NCI-H2227 treated with DMSO at 0.1 percent for 48 hours (cell line): Measurements from ENCODE around the gene LPP.

Source experiments
- DNase-seq: peaks from one replicate; lab custom pipeline; 2025; lab: John Stamatoyannopoulos, UW

LPP gene

DNA sequence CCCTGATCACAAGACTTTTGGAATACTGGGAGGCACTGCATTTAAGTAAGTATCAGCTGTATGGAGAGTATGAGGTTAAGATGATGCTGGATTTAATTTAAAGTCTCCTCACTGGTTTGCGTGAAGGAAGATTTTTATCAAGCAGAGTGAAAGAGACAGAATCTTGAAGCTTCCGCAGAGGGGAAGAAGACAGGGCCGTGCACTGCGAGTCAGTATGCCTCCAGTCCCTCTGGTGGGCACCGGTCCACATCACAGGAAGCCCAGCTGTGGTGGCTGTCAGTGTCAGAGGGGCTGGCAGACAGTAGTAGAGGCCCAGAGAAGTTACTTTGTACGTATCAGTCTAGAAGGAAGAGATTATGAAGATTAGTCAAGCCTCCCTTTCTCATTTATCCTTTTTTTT is 638.8 kb downstream of the LPP start:
- DNase-seq: no peak

DNA sequence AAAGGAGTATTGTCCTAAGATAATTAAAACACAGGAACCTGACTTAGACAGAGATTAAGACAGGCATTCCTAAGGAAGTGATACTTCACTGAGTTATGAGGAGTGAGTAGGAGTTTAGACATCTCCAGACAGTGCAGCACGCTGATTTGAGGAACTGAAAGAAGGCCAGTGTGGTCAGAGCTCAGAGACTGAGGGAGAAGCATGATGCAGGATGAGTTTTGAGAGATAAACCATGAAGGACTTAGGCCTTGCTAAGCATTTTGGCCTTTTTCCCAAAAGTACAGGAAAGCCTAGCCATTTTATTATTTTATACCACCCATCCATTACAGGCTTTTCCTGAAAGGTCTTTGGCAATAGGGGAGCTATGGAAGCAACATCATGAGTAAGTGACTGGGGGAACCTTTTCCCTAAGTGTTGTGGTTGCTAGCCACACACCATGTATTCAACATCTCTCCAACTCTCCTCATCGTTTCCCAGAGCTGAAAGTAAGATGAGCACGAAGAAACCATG is 642.2 kb downstream of the LPP start:
- DNase-seq: no peak

DNA sequence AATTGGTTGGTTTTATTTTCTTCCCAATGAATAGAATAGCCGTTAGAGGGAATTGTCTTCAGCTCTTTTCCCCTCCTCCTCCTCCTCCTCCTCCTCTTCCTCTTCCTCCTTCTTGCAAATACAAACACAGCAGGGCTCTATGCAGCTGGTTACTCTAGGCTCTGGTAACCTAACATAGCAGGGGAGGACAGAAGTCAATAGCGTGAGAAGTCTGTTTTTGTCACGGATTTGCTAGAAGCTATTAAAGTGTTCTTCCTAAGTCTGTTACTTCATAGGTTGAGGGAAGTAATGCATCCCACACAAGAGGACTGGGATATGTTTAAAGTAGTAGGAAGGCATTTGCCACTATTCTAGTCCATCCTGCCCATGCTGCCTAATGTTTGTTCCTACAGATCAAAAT is 643.1 kb downstream of the LPP start:
- no peak for DNase-seq

DNA sequence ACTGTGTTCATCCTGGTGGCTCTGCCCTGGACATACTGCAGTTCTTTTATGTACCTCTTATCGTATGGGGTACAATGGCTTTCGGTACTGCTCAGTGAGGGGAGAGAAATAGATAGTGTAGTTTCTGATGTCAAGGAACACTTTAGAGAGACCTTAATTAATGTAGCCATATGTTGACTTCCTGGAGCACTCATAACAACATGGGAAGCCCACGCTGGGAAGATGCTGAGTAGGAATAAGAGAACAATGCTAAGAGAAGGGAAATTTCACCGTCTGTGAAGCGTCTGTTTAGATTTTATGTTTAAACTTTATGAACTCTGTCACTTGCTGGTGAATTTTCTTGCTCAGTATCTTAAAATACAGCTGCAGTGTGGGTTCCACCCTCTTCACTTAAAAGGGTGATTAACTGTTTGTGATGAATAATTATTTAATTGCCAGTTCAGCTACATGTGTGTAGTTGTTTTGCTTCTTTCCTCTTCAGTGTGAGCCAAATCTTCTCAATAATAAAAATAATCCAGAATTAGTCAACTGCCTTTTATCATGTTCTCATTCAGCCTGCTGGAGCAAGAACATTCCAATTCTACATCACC is 644.7 kb downstream of the LPP start:
- no peak for DNase-seq

DNA sequence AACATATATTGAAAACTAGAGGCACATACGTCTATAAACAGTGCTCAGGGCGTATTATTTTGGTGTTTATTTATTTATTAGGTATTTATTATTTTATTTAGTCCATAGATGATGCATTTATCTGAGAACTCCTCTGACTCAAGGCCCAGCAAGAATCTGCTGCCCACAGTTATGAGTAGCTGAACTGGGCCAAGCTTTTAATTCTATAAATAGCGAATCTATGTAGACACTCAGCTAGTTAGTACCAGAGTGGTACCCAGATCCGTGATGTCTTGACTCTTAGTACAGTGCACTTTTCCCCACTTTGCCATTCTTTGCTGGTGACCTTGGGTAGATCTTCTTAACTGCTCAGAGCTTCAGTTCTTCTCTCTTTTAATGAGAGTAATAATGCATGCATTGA is 647.4 kb downstream of the LPP start:
- no peak for DNase-seq

DNA sequence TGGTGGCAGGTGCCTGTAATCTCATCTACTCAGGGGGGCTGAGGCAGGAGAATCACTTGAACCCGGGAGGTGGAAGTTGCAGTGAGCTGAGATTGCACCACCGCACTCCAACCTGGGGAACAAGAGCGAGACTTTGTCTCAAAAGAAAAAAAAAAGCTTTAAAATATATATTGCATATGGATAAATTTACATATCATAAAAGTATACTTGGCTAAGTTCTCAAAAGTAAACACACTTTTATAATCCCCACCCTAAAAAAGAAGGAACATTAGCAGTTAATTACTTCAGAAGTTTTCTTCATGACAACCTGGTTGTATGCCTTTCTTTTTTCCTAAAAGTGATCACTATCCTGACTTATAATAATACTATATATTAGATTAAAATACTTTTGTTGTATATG is 648.7 kb downstream of the LPP start:
- DNase-seq: no peak

DNA sequence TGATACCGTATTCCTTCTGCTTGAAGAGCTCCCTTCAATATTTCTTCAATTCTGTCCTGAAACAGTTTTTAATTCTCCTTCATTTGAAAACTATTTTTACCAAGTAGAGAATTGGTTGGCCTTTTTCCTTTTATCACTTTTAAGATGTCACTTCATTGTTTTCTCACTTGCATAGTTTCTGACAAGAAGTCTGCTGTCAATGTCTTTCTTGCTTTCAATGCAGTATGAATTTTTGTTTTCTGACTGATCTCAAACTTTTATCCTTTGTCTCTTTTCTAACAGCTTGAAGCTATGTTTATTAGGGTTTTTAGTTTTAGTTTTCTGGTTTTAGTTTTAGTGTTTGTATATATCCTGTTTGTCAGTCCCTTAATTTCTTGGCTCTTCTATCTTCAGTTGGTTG is 653.0 kb downstream of the LPP start:
- no peak for DNase-seq

DNA sequence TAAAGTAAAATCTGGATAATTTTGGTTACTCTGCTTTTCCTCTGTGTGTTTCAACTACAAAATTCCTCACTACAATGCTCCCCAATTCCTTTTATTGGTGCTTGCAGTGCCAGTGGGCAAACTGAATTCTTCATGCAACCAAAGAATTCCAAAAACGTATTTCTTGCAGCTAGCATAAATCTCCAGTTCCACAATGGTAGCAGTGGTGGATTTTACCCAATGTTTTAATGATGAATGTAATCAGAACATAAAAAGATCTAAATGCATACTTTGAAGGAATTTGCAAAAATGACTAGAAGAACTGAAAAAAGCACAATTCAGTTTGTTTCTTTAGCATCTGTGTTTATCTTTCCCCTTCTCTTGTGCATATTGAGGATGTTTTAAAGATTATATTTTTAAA is 658.2 kb downstream of the LPP start:
- DNase-seq: no peak

DNA sequence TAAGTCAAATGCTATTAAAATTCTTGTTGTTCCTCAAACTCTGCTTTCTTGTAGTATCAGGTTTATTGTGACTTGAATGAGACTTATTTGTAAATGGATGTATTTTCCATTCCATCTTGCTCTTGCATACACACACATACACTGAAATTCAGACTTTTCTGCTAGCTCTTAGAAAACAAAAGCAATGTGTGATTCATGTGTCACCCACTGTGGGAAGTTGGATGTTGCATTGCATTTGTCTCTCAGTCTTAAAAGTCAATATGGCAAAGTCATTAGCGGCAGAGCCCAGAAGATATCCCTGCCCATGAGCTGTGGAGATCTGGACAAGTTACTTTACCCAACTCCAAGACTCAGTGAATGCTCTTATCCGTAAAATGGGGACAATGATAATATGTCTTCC is 660.6 kb downstream of the LPP start:
- no peak for DNase-seq

DNA sequence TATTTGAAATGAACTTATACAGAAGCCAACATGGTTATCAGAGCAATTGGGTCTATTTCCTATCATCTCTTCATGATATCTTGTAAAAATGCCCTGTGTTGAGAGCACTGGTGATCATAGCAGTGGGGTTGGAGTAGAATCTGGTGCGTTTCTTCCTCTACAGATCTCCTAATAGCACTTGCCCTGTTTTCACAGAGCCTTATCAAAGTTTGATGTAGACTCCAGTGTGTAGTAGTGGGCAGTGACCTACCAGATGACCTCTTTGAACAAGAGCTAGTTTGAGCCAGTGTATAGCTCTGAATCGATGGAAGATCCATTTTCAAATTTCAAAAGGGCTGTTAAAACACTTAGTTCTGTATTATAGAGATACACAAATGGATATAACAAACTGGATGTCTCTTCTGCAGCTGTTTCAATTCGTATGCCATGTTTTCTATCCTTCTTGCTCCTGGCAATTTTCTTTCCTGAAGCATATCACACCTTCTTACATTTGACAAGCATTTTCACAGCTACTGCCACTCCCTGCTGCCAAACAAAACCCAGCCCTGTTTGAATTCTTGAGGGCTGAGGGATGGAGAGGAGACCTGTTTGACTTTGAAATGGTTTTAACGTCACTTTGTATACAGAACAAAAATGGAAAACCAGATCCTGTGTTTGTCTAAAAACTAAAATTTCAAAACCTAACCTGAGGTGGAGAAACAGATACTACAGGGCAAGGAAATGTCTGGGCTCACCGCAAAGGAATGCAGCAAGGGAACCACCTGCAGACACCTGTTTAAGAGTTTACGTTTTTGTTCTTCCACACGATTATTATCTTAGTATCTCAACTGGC is 663.4 kb downstream of the LPP start:
- no peak for DNase-seq

DNA sequence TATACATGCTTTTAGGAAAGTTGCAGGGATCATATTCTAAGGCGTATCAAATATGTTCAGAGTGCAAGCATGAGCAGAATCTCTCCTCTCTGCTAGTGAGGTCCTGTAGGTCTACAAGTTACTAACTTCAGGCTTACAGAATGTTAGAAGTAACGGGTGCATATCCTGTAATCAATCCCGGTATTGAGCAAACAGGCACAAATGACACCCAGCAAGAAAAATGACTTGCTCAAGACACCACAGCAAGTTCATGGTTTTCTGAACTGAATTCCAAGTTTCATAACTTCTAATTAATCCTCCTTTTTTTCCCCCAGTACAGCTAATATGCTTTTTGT is 663.9 kb downstream of the LPP start:
- DNase-seq: no peak

DNA sequence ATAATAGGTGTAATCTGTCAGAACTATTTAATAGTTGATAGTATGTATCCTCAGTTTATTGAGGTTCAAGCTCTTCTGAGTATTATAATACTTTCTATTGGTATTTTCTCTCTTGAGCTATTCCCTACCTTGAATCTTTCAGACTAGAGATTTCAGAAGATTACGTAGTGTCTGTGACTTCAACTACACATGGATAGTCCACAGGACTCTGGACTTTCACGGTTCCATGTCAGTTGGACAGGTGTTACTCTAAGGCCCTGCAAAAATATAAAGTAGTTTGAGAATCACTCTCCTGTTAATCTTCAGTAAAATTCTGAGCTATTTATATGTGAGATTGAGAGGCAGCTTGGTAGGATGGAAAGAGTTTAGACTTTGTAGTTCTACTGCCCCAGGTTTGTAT is 664.3 kb downstream of the LPP start:
- no peak for DNase-seq

DNA sequence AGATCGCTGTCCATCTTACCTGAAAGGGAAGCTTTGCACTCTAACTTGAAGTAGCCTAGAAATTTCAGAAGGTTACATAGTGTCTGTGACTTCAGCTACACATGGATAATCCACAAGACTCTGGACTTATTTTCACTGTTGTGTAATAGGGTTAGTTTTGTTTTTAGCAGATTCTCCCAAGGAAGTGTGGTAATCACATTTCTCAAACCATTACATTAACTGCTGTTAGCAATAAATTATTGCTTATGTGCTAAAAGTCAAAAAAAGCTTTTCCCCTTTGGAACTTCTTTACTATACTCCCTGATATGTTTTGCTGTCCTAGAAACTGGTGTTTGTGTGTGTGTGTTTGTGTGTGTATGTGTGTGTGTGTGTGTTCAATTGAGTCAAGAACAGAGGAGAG is 666.0 kb downstream of the LPP start:
- DNase-seq: no peak

DNA sequence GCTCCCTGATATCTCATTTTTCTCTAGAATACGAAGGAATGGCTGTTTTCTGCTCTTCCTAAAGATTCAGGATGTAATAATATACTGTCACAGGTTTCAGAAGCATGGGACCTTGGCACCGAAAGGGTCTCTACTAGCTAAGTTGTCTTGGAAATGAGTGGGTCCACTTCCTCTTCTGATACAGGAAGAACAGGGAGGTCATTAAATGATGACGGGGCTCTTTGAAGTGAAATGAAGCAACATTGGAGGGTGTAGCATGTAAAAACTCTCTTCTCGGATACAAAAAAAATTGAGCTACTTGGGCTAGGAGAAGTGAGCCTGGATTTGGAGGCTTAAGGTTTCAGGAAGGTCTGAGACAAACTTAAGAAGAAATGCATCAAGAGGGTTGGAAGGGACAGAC is 668.0 kb downstream of the LPP start:
- no peak for DNase-seq

DNA sequence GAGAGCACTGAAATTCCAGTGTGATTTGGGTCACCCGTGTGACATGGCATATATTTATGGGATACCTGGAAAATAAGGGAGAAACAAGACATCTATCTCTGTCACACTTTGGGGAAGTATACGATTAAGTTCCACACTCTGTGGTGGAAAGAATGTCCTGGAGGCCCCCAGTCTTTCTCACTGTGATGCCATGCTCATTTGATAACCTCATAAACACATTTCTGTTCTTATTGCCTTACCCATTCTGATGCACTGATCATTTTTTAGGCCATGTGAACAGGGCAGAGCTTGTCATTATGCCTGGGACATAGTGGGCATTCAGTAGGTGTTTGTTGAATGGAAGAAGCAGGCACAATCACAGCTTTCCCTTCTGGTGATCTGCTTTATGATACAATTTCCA is 668.5 kb downstream of the LPP start:
- no peak for DNase-seq

DNA sequence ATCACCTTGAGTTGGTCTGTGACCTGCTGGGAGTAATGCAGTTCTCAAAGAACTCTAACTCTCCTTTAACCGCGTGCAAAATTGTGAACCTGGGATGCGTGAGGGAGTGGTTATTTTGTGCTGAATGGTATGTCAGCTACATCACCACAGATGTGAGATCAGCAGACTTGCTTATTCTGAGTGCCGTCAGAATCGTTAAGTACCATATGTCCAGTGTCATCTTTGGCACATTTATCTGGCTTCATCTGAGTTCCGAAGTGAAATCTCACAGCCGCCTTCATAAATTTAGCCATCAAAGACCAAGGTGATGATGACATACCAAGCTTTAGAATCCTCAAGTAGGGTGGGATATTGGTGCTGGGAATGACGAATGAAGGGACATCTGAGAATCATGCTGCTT is 670.6 kb downstream of the LPP start:
- no peak for DNase-seq

DNA sequence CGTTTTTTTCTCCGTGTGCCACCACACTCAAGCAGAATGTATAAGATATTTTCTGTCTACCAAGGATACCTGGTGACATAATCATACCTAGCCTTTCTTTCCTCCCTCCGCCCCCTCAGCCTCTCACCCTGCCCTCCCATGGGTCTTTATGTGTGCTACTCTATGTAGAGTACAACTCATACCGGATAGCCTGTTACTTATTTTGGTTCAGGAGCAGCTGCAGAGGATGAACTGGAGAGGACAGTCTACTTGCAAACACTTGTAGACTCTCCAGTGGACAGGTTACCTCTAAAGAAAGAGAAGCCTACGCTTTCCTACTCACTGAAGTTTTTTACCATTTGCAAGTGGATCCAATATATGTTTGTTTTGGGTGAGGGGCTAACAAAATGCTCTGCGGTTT is 671.9 kb downstream of the LPP start:
- no peak for DNase-seq

DNA sequence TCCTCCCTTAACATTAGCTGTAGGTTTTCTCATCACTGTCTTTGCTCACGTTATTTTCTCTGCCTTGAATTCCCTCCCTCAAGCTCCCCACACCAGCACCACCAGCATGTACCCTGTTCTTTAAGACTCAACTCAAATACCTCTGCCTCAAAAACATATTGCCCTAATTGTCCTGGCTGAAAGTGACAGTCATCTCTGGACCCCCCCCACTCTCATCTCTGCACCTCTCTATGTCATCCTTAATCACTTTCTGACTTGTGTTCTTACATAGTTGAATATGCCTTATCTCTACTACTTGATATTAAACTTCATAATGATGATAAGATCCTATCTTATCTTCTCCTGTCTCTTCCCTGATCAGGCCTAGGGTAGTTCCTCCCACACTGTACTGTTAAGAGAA is 672.6 kb downstream of the LPP start:
- no peak for DNase-seq

DNA sequence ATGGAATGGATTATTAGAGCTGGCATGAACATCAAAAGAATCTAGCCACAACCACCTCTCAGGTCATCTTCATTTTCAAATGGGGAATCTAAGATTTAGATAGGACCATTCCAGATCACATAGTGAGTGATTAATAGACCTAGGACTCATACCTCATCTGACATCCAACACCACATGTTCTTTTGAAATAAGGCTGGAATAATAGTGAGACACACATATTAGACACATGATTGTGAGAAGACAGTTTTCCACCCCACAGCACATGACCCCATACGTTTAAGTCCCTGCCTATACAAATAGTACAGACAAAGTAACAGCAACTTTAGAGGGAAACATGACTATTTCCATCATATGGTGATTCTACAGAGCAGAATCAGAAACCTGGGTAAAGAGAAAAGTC is 673.1 kb downstream of the LPP start:
- no peak for DNase-seq

DNA sequence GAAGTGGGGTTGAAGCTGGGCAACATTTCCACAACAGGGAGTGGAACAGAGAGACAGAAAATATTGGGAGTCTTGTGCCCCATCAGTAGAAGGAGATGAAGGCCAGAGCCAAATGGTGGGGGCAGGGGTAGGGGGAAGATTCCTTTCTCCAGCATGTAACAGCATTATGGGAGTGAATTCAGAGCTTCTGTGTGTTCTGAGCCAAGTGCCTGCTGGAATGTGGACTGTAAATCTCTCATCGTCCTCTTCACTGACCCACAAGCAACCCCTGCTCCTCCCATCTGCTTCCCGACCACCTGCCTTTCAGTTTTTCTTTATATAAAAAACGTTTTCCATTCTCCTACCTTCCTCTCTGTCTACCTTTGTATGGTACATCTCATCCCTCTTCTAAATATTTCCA is 673.6 kb downstream of the LPP start:
- no peak for DNase-seq

DNA sequence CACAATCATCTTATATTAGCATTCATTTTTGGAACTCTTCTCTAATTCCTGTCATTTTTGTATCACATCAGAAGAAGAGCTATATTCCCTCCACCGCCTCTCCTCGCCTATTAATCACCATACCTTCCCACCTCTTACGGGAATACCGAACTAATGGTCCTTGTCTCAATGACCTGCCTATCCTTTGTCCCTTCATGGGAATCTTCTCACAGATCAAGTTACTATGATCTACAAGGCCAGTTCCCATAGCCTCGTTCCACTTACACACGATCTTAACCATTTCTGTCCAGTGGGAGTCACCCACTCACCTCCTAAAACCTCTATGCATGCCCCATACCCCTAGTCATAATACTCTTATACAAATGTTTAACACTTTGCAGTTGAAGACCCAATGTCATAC is 675.2 kb downstream of the LPP start:
- no peak for DNase-seq

DNA sequence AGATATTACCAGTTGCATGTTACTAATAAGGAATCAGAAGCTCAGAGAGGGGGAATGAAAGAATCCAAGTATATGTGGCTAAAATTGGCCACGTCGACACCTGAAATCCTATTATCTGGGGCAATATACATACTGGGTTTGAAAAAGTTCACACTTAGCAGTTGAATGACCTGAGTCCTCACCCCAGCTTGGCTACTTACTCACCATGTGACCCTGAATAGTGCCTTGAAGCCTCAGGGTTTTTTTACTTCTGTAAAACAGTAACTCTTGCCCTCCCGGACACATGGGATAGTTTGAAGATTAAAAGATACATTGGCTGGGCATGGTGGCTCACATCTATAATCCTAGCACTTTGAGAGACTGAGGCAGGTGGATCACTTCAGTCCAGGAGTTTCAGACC is 675.6 kb downstream of the LPP start:
- no peak for DNase-seq

DNA sequence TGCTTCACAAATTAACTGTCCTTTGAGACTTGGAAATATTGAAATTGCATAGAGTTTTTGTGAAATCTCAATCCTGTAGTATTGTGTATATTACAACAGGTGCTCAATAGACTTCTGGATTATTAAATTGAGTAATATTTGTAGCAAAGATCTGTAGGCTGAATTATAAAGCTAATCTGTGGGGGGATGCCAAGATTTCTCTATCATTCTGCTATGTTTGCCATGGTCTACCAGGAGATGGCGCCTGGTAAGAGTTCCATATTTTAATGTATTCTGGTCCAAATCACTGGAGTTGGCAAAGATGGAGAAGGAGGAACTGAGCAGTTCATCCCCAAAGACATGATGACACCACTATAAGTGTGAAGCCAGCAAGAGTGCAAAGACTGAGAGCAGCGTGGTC is 676.9 kb downstream of the LPP start:
- no peak for DNase-seq

DNA sequence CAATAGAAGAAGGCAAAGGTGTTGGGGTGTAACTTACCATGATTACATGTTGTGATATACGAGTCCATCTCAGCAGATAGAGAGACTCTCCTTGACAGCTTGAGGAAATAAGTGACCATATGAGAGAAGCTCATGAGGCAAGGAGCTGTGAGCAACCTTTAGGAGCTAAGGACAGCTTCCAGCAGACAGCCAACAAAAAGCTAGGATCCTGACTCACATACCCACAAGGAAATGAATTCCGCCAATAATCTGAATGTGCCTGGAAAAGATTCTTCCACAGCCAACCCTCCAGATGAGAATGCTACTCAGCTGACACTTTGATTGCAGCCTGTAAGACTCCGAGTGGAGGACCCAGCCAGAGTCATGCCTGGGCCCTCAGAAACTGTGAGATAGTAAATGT is 678.2 kb downstream of the LPP start:
- no peak for DNase-seq
